ENCODE measurements around the gene PPDPF.
A peak's percentile ranks its signal among the peaks of the same experiment; 100 is the strongest.

Gene PPDPF

DNA sequence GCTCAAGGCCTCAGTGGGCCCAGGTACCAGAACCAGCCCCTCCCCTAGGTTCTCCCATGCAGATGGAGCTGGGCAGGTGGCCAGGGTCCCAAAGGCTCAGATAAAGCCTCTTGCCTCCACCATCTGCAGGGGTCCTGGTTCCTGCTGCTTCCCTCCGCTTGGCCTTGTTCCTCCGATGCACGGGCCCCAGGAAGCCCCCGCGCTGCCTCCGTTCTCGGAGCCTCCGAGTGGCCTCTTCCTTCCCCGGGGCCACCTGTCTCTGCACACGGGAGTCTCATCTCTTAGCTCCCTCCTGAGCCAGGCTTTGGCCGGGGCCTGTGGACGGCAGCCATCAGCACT lies 18.5 kb downstream of the PPDPF start:
- no peak for DNase-seq

DNA sequence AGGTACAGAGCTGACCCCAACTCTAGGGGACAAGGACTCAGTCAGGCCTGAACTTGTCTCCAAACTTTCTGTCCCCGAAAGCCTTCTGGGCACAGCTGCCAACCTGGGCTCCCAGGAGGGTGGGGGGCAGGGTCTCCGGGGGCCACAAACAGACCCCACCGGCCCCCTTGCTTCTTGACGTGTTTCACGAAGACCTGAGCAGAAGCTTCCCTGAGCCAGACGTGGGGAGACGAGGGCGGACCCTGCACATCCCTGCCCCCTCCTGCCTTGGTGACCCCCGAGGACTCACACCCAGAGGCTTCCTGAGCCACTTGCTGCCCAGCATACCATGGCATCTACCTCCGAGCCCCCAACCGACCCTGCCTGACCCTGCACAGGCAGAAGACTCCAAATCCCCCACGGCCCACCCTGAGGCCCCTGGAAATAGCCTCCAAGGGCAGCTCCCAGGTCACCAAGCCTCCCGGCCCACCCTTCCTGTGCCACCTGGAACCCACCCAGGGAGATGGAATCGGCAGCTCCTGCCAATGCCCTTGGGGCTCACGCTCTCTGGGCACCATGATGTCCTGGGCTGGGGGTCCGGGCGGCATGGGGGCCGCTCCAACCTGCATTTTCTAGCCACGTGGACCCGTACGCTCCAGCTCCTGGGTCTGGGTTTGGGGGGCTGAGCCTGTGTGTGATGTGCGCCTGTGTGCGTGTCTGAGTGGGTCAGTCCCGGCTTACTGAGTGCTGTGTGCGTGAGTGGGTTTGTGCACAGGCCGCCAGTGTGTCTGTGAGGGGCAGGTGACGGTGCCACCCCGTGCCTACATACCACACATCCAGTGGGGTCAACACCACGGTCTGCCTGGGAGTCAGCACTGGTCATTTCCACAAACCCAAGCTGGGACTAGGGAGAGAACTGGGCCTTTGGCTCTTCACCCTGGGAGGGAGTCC lies 19.1 kb downstream of the PPDPF start:
- DNase-seq = no peak

DNA sequence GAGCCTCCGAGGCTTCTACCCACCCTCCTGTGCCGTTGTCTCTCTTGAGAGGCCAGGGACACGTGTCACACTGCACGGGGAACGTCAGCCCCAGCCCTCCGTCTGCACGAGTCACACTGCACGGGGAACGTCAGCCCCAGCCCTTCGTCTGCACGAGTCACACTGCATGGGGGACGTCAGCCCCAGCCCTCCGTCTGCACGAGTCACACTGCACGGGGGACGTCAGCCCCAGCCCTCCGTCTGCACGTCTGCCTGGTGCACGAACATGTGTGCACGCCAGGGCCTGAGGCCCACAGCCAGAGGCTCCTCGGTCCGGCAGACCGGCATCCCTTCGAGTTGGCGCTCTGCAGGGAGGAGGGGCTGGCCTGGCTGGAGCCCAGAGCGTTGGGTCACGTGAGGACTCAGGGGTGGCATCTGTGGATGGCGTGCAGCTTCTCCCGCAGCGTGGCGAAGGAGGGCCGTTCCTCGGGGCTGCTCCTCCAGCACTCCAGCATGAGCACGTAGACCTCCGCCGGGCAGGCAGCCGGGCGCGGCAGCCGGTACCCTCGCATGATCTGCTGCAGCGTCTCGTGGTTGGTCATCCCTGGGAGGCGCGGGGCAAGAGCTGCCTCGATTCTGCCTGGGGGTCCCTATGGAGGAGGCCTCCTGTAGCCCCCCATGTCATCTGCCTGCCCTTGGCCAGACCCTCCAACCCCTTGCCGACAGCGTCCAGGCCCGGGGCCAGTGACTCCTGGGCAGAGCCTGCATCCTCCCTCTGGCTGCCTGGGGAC lies 20.0 kb downstream of the PPDPF start:
- peak in 1 of 2 donors; percentile 19 for DNase-seq

DNA sequence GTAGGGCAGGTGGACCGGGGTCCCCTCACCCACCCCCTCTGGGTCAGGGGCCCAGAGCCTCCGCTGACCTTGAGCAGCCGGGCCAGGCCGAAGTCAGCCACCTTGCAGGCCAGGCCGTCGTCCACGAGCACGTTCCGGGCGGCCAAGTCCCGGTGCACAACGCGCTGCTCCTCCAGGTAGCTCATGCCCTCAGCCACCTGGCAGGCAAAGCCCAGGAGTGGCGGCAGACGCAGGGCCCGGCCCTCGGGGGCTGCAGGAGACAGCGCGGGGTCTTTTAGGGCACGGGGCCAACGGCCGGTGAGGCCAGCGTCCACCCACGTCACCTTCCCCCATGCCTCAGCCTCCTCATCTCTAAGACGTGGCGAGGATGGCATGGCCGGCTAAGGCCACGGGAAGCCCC lies 20.8 kb downstream of the PPDPF start:
- DNase-seq = no peak

- no peak for DNase-seq
Observed at GRCh38 chr20:63542031-63542559, 21.5 kb downstream of the PPDPF start.

GRCh38 chr20:63542696-63543095 lies 22.1 kb downstream of the PPDPF start:
- DNase-seq = no peak

DNA sequence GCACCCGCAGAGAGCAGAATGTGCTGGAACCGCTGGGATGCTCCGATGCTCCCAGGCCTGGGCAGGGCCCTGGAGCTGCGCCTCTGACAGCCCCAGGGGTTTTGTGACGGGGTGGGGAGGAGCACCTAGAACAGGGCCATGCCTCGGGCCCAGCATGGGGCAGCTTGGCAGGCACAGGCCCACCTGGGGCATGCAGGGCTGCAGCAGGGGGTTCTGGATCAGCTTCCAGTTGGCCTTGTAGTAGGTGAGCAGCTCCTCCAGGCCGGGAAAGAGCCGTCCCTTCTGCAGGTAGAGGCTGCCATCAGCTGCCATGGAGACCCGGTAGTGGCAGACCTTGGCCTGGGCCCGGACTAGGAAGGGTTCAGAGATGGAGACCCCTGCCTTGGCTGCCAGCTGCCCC lies 22.6 kb downstream of the PPDPF start:
- no peak for DNase-seq

DNA sequence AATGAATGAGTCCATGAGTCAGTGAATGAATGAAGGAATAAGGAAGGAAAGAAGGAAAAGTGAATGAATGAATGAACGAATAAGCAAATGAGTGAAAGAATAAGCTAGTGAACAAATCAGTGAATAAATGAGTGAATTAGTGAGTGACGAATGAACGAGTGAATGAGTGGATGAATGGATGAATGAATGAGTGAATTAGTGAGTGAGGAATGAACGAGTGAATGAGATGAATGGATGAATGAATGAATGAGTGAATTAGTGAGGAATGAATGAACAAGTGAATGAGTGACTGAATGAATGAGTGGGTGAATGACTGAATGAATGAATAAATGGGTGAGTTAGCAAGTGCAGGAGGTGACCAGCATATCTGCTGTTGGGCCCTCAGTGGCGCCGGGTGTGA lies 23.2 kb downstream of the PPDPF start:
- no peak for DNase-seq

DNA sequence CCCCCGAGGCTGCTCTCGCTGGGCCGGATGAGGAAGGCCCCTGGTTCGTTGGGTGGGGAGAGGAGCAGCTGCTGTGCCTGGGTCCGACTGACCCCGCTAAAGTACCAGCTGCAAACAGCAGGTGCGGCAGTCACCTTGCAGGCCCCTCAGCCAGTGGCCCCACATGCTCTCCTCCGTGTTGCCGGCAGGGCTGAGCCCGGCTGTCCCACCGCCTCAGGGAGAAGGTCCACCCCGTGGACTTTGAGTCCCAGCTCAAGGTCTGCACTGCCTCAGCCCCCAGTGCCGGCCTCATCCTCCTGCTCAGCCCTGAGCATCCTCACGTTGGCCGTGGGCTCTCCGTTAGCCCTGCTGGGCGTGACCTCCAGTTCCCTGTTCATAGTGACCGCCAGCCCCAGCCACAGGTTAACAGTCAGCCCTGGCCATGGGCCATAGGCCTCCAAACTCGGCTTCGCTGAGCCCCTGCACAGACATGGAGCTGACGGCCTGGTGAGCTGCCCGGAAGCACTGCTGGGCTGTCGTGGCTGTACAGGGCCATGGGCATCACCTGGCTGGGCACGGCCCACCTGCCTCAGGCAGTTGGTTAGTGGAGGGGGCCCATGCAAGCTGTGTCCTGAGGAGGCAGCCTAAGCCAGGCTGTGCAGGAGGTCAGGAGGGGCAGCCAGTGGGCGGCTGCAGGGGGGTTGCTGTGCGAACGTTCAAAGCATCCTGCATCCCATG lies 23.8 kb downstream of the PPDPF start:
- no peak for DNase-seq

DNA sequence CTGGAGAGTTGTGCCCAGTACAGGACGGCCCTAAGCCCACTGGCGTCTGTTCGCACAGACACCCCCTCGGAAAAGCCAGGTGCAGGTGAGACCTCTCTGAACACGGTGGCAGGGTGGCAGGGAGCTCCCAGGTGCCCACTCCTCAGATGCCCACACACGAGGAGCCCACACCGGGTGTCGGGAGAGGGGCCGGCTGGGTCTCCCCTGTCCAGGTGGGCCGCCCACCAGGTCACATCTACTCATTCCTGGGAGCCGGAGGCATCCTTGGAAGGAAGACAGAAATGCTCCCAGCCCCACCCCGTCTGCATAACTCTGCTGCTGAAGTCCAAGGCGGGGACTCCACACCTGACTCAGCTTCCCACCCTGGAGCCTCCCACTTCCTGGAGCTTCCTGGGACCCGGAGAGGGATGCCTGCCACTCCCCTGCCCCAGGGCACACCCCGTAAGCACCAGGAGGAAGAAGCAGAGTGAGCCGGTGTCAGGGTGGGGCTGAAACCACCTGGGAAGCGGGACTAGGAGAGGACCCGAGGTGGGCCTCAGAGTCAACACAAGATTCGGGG lies 24.5 kb downstream of the PPDPF start:
- no peak for DNase-seq

GRCh38 chr20:63545814-63546213 lies 25.2 kb downstream of the PPDPF start:
- no peak for DNase-seq

- DNase-seq = no peak
Observed at GRCh38 chr20:63546256-63546955, 25.8 kb downstream of the PPDPF start.

DNA sequence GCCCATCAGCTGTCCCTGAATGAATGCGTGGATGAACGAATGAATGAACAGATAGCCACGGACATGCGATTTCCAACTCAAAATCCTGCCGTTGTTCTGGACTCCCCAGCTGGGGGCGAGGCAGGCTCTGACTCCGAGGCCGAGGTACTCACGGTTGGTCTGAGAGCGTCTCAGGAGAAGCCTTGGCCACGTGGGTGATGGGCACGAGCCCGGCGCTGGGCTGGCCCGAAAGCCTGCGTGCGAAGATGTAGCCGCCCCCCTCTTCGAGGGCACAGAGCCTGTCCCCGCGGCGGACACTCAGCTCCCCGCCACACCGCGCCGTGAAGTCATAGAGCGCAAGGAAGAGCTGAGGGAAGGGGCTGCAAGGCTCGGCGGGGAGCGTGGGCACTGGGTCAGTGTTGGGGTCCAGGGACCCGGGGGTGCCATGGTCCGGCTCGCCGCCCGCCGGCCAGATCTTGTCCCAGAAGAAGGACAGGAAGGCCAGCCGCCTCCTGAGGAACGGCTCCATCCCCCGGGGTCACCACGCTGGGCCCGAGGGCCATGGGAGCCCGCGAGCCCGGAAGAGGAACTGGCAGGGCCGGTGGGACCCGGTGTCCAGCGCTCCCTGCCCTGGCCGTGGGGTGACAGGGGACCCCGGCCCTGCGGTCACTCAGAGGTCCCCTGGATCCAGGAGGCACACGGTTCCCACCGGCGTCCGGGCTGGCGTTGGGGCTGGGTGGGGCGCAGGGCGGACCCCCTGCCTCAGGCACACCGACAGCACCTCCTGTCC lies 26.6 kb downstream of the PPDPF start:
- DNase-seq = no peak

- DNase-seq = no peak
Observed at GRCh38 chr20:63547725-63548480, 27.3 kb downstream of the PPDPF start, which contains the start of gene SRMS. TSS of gene SRMS (minus strand) at chr20:63547749. CDS start at chr20:63547463, 286 bp downstream.

GRCh38 chr20:63548542-63548941 lies 28.0 kb downstream of the PPDPF start:
- no peak for DNase-seq

DNA sequence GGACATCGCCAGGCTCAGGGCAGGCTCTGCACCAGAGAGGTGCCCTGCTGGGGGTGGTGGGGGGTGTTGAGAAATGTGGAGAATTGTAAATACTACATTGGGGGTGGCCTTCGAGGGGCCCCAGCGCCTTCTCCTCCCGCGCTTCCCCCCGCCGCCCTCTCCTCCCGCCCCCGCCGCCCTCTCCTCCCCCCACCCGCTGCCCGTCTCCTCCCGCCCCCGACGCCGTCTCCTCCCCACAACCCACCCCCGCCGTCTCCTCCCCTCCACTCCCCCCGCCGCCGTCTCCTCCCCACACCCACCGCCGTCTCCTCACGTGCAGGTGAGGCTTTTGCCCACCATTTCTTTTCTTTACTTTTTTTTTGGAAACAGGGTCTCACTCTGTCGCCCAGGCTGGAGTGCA lies 28.5 kb downstream of the PPDPF start:
- no peak for DNase-seq

GRCh38 chr20:63549679-63550282 lies 29.2 kb downstream of the PPDPF start:
- no peak for DNase-seq

GRCh38 chr20:63551068-63551467 lies 30.5 kb downstream of the PPDPF start:
- DNase-seq = no peak

- no peak for DNase-seq
Observed at GRCh38 chr20:63552481-63553249, 32.1 kb downstream of the PPDPF start.

Data from hippocampal formation (tissue), 2 donors.